Mesenchymal stem cell (in vitro differentiated cells and primary cell): ENCODE data around the gene BTBD6.
A peak's percentile ranks its signal among the peaks of the same experiment; 100 is the strongest.

Experiments
- DNase-seq: peaks from one replicate; pipeline ENCODE4 v3.0.0-alpha.2; 2013
- H2AFZ ChIP-seq: one replicate; pipeline ENCODE4 v1.6.1; 2013; ENCODE audit warnings: low read depth, mild to moderate bottlenecking, control low read depth, inconsistent platforms, low read length, moderate library complexity
- H2AK5ac ChIP-seq: 2 replicates; pipeline ENCODE4 v1.6.1; 2013; ENCODE audit warnings: low read length, moderate library complexity, mild to moderate bottlenecking, inconsistent platforms; ENCODE audit not compliant: severe bottlenecking
- H2BK120ac ChIP-seq: one replicate; pipeline ENCODE4 v1.6.1; 2013; ENCODE audit warnings: low read depth, mild to moderate bottlenecking, inconsistent platforms, low read length, moderate library complexity
- H2BK12ac ChIP-seq, 2 experiments: one replicate each; pipeline ENCODE4 v1.6.1; 2013; ENCODE audit warnings: inconsistent platforms in 2 of 2, low read length in 2 of 2, mild to moderate bottlenecking in 2 of 2, moderate library complexity in 2 of 2, control low read depth in 1 of 2
- H2BK15ac ChIP-seq: one replicate; pipeline ENCODE4 v1.6.1; 2013; ENCODE audit warnings: mild to moderate bottlenecking, low read depth, inconsistent platforms; ENCODE audit not compliant: poor library complexity, severe bottlenecking
- H2BK5ac ChIP-seq: 2 replicates; pipeline ENCODE4 v1.6.1; 2013; ENCODE audit warnings: low read depth, mild to moderate bottlenecking, low read length, control low read depth, inconsistent platforms; ENCODE audit not compliant: poor library complexity, severe bottlenecking
- H3K14ac ChIP-seq, 2 experiments: one replicate each; pipeline ENCODE4 v1.6.1; 2013; ENCODE audit warnings: inconsistent platforms in 2 of 2, low read length in 2 of 2, control low read depth in 1 of 2, mild to moderate bottlenecking in 1 of 2, moderate library complexity in 1 of 2
- H3K18ac ChIP-seq, 2 experiments: one replicate each; pipeline ENCODE4 v1.6.1; 2013; ENCODE audit warnings: inconsistent platforms in 2 of 2, low read length in 2 of 2, control low read depth in 1 of 2, low read depth in 1 of 2, mild to moderate bottlenecking in 1 of 2
- H3K23ac ChIP-seq, 2 experiments: one replicate each; pipeline ENCODE4 v1.6.1; 2013; ENCODE audit warnings: inconsistent platforms in 2 of 2, low read length in 2 of 2, mild to moderate bottlenecking in 2 of 2, moderate library complexity in 2 of 2, control low read depth in 1 of 2
- H3K27ac ChIP-seq: 2 replicates; pipeline ENCODE4 v1.5.1; 2013; ENCODE audit warnings: mild to moderate bottlenecking, moderate library complexity, low read length, control low read depth, inconsistent platforms; ENCODE audit not compliant: poor library complexity, severe bottlenecking
- H3K27me3 ChIP-seq, 2 experiments: 2 replicates each; pipeline versions ENCODE4 v1.6.1 to v1.7.0; 2013; ENCODE audit warnings: low read length in 2 of 2, mild to moderate bottlenecking in 2 of 2, moderate library complexity in 2 of 2, control low read depth in 1 of 2, inconsistent platforms in 1 of 2; ENCODE audit not compliant: control insufficient read depth in 1 of 2, insufficient read depth in 1 of 2
- H3K36me3 ChIP-seq, 2 experiments: 2 replicates each; pipeline versions ENCODE4 v1.6.1 to v1.7.0; 2013; ENCODE audit warnings: low read length in 2 of 2, control low read depth in 1 of 2, inconsistent platforms in 1 of 2, low read depth in 1 of 2, mild to moderate bottlenecking in 1 of 2; ENCODE audit not compliant: insufficient read depth in 2 of 2, control insufficient read depth in 1 of 2
- H3K4ac ChIP-seq, 2 experiments: one replicate each; pipeline ENCODE4 v1.6.1; 2013; ENCODE audit warnings: inconsistent platforms in 2 of 2, low read length in 2 of 2, mild to moderate bottlenecking in 2 of 2, moderate library complexity in 2 of 2, control low read depth in 1 of 2, low read depth in 1 of 2
- H3K4me1 ChIP-seq: 2 replicates; pipeline ENCODE4 v1.6.1; 2013; ENCODE audit warnings: low read depth, low read length, control low read depth; ENCODE audit not compliant: control insufficient read depth, insufficient read depth
- H3K4me2 ChIP-seq: 2 replicates; pipeline ENCODE4 v1.6.1; 2013; ENCODE audit warnings: low read length, mild to moderate bottlenecking, inconsistent platforms; ENCODE audit not compliant: poor library complexity, severe bottlenecking
- H3K4me3 ChIP-seq, 2 experiments: 2 replicates each; pipeline versions ENCODE4 v1.5.1 to v1.7.0; 2013; ENCODE audit warnings: low read length in 2 of 2, mild to moderate bottlenecking in 2 of 2, control low read depth in 1 of 2, low read depth in 1 of 2; ENCODE audit not compliant: insufficient read depth in 1 of 2
- H3K79me1 ChIP-seq: replicated peaks from 2 replicates; pipeline ENCODE4 v1.6.1; 2013; ENCODE audit warnings: mild to moderate bottlenecking, control low read depth, low read length, inconsistent platforms; ENCODE audit not compliant: poor library complexity, severe bottlenecking
- H3K9ac ChIP-seq: 2 replicates; pipeline ENCODE4 v1.7.0; 2013; ENCODE audit warnings: mild to moderate bottlenecking, low read length, moderate library complexity
- H3K9me3 ChIP-seq: 2 replicates; pipeline ENCODE4 v1.7.0; 2013; ENCODE audit warnings: mild to moderate bottlenecking, low read length; ENCODE audit not compliant: control insufficient read depth
- H4K8ac ChIP-seq: one replicate; pipeline ENCODE4 v1.6.1; 2013; ENCODE audit warnings: inconsistent platforms, mild to moderate bottlenecking, low read length, moderate library complexity
- H4K91ac ChIP-seq: one replicate; pipeline ENCODE4 v1.6.1; 2013; ENCODE audit warnings: mild to moderate bottlenecking, low read length, inconsistent platforms
- WGBS: methylation state at CpG from one replicate; pipeline ENCODE4 v1.1.7; 2013; ENCODE audit warnings: mixed read lengths; 5-methylcytosine and 5-hydroxymethylcytosine counted together

BTBD6 gene

DNA sequence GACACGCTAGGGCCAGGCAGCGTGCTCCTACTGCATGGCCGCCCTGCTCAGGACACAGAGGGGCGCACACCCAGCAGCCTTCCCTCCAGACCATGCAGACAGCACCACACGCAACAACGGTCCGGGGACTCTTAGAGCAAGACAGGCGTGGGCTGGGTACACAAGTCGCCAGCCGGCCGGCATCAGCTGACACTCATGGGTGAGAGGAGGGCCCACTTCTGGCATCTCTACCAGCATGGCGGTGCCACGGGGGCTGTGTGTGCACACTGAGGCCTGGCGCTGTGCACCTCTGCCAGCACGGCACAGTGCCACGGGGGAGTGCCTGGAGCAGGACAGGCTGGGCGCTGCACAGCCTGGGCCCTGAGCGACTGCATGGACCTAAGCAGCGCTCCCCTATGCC is 6.7 kb upstream of the BTBD6 start:
- WGBS, result 94% methylated on average over 19 of the region's 19 CpGs
- Histone ChIP-seq H4K91ac (no peak overlapping the region), H2BK120ac (no peak overlapping the region), H3K4me3 (no peak overlapping the region), H3K27ac (no peak overlapping the region), H3K4ac (no peak overlapping the region), H2BK12ac (no peak overlapping the region), H3K14ac (no peak overlapping the region), H3K4me2 (no peak overlapping the region), H2AK5ac (no peak overlapping the region), H3K9ac (no peak overlapping the region), H3K9me3 (no peaks in the 10 kb centered on the region), H3K4me1 (no peaks in the 10 kb centered on the region), H3K23ac (no peak overlapping the region), H2BK5ac (no peak overlapping the region), H4K8ac (no peak overlapping the region), H2AFZ (no peak overlapping the region), H3K79me1 (peaks cover 23% of the 10 kb centered on the region), H2BK15ac (no peak overlapping the region), H3K27me3 (no peaks in the 10 kb centered on the region), H3K18ac (no peak overlapping the region), H3K36me3 (peaks cover 7 to 14% of the 10 kb centered on the region in 2 experiments)
- DNase-seq, result no peak

DNA sequence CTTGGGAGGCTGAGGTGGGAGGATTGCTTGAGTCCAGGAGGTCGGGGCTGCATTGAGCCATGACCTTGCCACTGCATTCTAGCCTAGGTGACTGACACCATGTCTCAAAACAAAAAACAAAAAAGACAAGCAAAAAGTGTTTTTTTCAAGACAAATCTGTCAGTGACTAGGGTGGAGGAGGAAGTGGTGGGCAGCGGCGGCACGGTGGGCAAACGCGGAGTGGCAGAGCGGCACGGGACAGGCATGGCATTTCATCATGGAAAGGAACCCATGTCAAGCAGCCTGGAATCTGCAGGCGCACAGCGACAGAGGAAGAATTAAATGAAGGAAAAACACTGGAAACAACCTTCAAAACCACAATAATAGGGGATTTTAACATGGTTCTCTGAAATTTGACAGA is 4.0 kb upstream of the BTBD6 start:
- Histone ChIP-seq H2BK15ac (no peak overlapping the region), H4K8ac (no peak overlapping the region), H3K9me3 (no peaks in the 10 kb centered on the region), H3K4ac (no peak overlapping the region), H3K14ac (no peak overlapping the region), H3K4me3 (no peak overlapping the region), H2AFZ (no peak overlapping the region), H3K4me1 (peaks cover 11% of the 10 kb centered on the region), H3K23ac (no peak overlapping the region), H2BK12ac (no peak overlapping the region), H3K18ac (no peak overlapping the region), H2BK5ac (no peak overlapping the region), H2BK120ac (no peak overlapping the region), H3K4me2 (no peak overlapping the region), H3K27me3 (no peaks in the 10 kb centered on the region), H3K9ac (no peak overlapping the region), H4K91ac (no peak overlapping the region), H3K79me1 (peaks cover 35% of the 10 kb centered on the region), H2AK5ac (no peak overlapping the region), H3K27ac (no peak overlapping the region), H3K36me3 (peaks cover 12 to 23% of the 10 kb centered on the region in 2 experiments)
- DNase-seq, result no peak
- 89% methylated on average over 7 of the region's 10 CpGs for WGBS

DNA sequence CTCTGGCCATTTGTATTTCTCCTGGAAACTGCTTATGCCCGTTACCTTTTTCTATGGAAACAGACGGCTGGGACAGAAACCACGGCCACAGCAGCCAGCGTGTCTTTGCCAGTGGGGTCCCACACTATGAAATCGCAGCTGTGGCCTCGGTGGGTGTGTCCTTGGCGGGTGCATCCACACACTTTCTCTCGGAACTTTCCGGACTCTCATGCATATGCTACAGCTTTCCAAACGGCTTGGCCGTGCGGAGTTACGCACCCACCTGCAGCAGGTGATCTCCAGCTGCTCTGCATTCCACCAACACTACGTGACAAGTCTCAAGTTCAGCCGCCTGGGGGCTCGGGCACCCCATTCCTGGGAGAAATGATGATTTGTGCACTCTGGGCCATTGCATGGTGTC is 1.3 kb upstream of the BTBD6 start:
- Histone ChIP-seq H3K4me2 (no peak overlapping the region), H3K9me3 (no peaks in the 10 kb centered on the region), H3K79me1 (peaks cover 34% of the 10 kb centered on the region), H3K18ac (no peak overlapping the region), H4K8ac (no peak overlapping the region), H3K36me3 (peaks cover 32 to 37% of the 10 kb centered on the region in 2 experiments), H2BK120ac (no peak overlapping the region), H2BK5ac (no peak overlapping the region), H3K27me3 (no peaks in the 10 kb centered on the region), H4K91ac (no peak overlapping the region), H2BK15ac (no peak overlapping the region), H3K27ac (no peak overlapping the region), H2BK12ac (no peak overlapping the region), H3K4me1 (peaks cover 16% of the 10 kb centered on the region), H3K23ac (no peak overlapping the region), H3K4me3 (peak overlapping the region in 1 of 2 experiments; percentile 85), H3K14ac (no peak overlapping the region), H3K9ac (no peak overlapping the region), H2AFZ (no peak overlapping the region), H3K4ac (no peak overlapping the region), H2AK5ac (no peak overlapping the region)
- DNase-seq, result no peak
- 97% methylated on average over 16 of the region's 16 CpGs for WGBS

DNA sequence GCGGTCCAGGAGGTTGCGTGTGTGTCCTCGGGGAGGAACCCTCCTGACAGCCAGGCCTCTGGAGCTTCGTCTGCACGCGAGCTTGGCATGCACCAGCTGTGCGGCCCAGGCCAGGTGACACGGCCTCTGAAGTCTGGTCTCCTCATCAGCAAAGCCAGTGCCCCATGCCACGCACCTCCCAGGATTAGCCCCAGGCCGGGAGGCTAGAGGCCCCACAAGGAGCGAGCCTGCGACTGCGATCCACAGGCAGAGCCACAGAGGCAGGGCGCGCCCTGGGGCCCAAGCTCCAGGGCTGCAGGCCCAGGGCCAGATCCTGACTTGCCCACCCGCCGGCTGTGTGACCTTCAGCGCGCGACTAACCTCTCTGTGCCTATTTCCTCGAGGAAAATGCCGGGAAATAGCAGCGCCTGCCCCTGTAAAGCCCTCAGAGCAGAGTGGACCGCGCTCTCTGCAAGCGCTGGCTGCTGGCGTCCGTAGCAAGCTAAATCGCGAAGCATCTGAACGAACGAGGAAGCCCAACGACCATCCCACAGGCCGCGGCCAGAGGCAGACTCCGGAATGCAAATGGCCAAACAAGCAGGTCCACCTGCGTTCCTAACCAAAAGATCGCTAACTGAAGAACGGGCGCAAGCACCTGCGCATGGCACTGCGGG is 492 bp upstream of the BTBD6 start:
- Histone ChIP-seq H2AK5ac (no peak overlapping the region), H3K27ac (no peak overlapping the region), H2BK12ac (peak overlapping the region in 1 of 2 experiments; percentile 64), H3K18ac (peak overlapping the region; percentile 11 to 52), H2BK120ac (no peak overlapping the region), H2AFZ (peak overlapping the region; percentile 29), H3K9ac (peak overlapping the region; percentile 84), H3K4me3 (peak overlapping the region; percentile 49 to 85), H3K79me1 (peaks cover 31% of the 10 kb centered on the region), H4K91ac (no peak overlapping the region), H3K4ac (peak overlapping the region in 1 of 2 experiments; percentile 12), H3K4me1 (peaks cover 16% of the 10 kb centered on the region), H3K14ac (peak overlapping the region in 1 of 2 experiments; percentile 1), H3K23ac (peak overlapping the region in 1 of 2 experiments; percentile 6), H4K8ac (peak overlapping the region; percentile 85), H3K9me3 (no peaks in the 10 kb centered on the region), H2BK15ac (no peak overlapping the region), H2BK5ac (no peak overlapping the region), H3K36me3 (peaks cover 39 to 44% of the 10 kb centered on the region in 2 experiments), H3K4me2 (peak overlapping the region; percentile 82), H3K27me3 (no peaks in the 10 kb centered on the region)
- DNase-seq, result peak; percentile 15
- 49% methylated on average over 42 of the region's 42 CpGs for WGBS
